HG03469 (cell line): ENCODE results near the gene TMEM74B.

ENCODE experiments used
- ATAC-seq: cut with Tn5 transposase; IDR thresholded peaks from one replicate; pipeline ENCODE4 v1.9.1; 2021; ENCODE audit warnings: mild to moderate bottlenecking, moderate library complexity, moderate number of reproducible peaks; ENCODE audit not compliant: unreplicated experiment

TMEM74B gene

DNA sequence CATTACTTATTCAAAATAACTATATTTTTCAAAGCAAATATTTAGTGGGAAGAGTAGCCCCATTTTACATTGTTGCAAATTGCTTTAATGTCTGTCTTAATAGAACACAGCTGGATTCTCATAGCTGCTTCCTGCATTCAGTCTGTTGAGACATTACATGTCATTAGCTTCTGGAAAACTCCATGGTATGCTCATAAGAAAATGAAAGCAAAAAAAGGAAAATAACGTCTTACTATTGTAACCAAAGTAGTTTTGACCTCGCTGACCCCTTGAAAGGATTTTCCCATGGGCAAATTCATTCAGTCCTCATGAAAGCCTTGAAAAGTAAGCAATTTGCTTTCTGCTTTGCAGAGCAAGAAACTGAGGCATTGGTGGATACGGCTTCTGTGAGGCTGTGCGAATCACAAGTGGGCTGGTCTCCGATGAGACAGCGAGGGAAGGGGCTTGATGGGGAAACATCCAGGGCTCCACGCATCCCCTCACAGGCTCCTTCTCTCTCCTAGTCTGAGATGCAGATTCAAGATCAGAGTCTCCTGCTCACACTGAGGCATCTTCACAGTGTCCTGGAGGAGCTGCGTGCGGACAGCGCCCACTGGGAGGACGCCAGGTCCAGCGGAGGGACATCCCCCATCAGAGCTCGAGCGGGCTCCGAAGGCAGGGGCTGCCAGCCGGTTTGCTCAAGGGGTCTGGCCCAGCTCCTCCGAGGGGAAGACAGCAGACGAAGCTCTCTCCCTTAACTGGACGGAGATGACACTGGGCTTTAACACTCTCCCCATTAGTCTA is 21.8 kb upstream of the TMEM74B start:
- ATAC-seq, result no peak

DNA sequence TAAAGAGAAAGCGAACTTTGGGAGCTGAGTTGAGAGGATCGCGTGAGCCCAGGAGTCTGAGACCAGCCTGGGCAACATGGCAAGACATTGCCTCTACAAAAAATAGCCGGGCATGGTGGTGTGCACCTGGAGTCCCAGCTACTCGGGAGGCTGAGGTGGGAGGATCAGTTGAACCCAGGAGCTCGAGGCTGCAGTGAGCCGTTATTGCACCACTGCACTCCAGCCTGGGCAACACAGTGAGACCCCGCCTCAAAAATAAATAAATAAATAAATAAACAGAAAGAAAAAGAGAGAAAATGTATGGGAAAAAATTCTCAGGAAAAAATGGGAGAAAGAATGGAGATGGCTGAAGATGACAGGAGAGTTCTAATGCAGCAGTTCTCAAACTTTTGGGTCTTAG is 21.0 kb upstream of the TMEM74B start:
- no peak for ATAC-seq

DNA sequence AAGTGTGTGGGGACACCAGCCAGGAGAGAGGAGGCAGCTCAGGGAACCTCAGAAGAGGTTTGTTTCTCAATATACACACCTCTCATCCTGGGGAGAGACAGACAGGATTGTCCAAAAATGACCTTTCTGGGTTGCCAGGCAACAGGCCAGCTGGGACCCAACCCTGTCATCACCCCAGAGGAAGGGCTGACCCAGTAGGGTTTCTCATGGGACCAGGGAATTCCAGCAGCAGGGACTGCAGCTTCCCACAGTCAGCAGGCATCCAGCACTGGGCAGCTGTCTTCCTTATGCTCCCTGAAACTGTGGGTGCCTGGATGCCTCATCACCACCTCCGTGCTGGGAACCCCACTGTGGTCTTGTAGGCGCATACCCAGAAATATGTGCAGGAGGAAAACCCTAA is 19.8 kb upstream of the TMEM74B start:
- no peak for ATAC-seq

DNA sequence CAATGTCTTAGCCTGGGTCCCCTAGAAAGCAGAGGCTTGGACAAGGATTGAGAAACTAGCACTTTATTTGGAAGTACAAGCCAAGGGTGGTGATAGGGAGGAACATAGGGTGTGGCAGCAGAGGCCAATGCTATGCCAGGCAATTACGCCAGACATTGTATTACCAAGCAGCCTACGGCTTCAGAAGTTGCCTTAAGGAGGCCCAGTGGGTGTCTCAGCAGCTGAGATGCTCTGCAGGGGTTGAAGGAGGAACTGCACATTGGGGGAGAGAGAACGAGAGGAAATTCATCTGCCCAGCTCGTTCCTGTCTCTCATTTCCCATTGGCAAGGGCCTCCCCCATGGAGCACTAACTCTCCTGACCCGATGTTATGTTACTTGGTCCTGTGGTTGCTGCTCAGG is 19.3 kb upstream of the TMEM74B start:
- no peak for ATAC-seq

DNA sequence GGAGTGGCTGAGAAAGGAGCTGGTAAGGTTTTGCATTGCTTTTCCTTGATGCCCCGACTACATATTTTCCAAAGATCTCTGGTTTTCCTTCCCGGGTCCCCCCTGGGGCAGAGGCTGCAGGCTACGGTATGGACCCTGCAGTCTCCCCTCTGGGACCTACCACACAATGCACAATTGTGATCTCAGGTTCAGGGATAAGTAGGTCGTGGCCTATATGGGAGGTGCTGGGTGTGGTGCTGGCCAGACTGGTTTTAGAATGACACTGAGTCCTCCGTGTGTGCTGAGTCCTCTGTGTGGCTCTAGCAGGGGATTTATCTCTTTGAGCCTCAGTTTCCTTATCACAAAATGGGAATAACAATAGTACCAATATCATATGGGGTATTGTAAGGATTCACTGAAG is 18.8 kb upstream of the TMEM74B start:
- ATAC-seq, result no peak

DNA sequence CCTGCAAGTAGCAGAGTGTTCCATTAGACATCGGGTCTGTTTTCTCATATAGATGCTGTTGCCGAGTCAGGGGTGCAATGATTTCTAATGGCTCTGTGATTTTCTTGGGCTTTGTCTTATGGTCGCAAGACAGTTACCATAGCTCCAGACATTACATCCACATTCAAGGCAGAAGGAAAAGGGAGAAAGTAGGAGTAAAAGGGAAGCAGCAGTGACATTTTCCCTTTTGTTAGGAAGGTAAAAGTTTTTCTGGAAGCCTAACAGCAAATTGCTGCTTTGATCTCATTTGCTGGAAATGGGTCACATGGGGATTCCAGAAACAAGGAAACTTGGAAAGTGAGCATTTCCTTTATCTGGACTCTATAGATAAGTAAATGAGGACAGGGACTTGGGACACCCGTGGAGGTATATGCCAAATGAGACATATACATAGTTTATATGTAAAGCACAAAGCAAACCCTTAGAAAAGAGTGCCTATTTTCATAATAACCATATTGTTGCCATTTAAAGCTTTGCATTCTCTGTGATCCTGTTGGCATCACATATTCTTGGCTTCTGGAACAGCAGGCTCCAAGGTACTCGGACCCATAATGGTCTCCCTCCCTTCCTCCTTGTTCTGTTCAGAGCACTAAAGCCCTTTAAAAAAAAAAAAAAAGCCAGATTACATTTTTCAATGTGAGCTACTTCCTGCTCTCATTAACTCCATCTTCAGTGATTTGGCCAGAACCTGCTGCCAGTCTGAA is 18.2 kb upstream of the TMEM74B start, which contains the start of gene C20orf202:
Gene C20orf202, plus strand, starts transcription at position 693 of the 743 bp plus-strand sequence. CDS start 132 bp downstream, outside the sequence.
- ATAC-seq, result no peak

DNA sequence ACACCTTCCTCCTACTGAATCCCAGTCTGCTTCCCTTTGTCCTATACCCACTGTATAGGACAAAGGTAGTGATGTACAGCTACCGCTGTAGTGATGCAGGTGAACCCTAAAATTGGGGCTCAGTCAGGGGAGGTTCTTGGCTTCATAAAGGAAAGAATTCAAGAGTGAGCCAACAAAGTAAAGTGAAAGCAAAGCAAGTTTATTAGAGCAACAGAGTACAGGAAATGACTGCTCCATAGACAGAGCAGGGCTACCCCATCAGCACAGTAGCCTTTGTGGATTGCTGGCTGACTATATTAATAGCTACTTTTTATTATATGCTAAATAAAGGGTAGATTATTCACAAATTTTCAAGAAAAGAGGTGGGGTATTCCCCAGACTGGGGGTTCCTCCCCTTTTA is 15.2 kb upstream of the TMEM74B start:
- no peak for ATAC-seq

DNA sequence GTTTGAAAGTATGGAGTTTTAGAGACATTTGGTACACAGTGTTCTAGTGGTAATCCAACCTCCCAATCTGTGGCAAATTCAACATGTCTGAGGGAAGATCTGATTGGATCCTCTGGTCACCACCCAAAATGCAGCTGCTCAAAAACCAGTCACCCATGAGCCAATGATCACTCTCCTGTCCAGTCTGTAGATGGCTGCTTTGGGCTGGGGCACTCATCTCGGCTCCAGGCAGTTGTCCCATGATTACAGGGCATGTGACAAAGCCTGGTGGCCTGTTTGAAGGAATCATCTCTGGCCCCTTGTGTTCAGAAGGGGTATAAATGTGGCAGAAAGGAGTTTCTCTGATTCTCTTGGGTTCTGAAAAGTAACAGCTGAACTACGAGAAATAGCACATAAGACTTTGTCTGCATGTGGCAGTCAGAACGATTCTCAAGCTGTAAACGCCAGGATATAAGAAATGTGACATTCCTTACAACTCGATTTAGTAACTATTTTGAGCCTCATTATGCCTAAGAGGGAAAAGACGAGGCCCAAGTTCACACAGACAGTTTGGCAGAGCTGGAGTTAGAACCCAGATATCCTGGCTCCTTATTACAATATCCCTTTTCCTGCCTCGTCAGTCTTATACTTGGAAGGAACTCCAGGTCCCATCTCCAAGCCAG is 14.6 kb upstream of the TMEM74B start:
- no peak for ATAC-seq

DNA sequence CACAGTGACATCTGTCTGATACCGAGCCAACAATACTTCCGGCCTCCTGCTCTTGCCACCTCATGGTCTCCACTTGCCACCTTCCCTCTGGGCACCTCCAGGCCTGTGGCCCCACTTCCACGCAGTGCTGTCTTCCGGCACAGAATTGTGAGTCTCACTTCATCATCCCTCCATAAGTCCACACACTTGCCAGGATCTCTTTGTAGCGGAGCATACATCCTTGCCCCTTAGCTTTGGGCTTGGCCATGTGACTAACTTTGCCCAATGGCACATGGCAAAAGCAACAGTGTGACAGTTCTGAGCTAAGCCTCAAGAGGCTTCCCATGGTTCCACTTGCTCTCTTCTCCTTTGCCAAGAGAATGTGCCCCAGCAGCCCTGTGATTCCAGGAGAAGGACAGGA is 14.0 kb upstream of the TMEM74B start:
- no peak for ATAC-seq

DNA sequence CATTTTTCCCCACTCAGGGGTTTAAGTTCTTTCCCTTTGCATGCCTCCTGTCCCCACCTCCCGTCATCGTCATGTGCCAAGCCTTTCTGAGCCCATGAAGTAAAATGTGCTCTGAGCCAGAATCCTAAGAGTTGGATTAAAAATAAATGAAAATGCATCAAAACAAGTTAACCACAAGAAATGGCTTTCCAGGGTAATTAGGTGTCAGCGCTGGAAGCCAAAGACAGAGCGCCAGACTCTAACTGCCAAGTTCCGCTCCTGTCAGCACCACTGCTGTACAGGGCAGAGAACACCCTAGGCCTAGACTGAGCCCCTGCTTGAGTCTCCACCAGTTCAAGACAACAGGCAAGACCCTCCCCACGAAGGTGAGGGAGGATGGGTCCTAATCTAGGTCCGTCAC is 13.0 kb upstream of the TMEM74B start:
- ATAC-seq, result no peak

DNA sequence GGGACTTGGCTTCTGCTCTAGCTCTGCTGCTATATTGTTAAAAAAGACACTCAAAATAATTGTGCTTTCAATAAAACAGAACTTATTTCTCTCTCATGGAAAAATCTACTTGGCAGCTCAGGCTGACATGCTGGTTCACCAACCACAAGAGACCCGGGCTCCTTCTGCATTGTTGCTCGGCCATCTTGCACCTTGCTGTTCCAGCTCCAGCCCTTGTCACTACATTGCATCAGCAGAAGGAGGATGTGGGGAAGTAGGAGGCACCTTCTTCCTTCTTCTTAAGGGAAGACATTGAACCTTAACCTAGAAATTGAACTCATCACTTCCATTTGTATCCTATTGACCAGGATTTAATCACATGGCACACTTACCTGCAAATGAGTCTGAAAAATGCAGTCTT is 11.9 kb upstream of the TMEM74B start:
- no peak for ATAC-seq

DNA sequence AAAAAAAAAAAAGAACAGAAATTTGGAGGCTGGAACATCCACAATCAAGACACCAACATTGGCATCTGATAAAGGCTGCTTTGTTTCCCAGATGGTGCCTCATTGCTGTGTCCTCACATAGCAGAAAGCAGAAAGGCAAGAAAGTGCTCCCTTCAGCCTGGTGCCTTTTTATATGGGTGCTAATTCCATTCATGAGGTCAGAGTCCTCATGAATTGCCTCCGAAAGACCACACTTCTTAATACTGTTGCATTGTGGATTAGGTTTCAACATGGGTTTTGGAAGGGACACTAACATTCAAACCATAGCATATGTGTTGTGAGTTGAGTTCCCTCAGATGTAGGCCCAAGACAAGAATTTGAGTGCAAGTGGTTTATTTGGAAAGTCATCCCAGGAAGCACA is 10.4 kb upstream of the TMEM74B start:
- no peak for ATAC-seq

DNA sequence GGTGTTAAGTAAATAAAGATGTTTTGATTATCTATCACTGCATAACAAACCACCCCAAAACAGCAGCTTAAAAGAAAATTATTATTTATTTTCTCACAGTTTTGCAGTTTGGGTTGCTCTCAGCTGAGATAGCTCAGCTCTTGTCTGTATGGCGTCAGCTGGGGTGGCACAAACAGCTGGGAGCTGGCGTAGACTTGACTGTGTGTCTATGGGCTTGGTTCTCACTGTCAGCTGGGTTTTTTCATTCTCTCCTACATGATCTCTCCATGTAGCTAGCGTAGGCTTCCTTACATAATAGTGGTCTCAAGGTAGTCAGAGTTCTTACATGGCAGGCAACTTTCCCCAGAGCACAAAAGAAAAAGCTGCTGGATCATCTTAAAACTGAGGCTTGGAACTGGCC is 6.5 kb upstream of the TMEM74B start:
- no peak for ATAC-seq

DNA sequence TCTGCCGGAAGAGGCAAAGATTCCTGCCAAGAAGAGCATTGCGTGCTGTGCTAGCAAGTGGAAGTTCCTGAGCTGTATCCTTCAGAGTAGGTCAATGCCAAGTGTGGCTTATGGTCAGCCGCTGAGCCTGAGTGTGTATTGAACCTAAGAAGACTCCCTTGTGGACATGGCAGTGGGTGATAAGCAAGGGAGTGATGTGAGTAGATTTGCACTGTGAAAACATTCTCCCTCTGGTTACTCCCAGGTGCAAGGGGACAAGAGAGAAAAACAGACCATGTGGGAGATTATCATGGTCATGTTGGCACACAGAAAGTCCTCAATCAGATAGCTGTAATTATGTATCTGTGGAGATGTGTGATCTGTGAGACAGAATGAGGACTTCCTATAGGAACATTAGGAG is 6.1 kb upstream of the TMEM74B start:
- no peak for ATAC-seq

DNA sequence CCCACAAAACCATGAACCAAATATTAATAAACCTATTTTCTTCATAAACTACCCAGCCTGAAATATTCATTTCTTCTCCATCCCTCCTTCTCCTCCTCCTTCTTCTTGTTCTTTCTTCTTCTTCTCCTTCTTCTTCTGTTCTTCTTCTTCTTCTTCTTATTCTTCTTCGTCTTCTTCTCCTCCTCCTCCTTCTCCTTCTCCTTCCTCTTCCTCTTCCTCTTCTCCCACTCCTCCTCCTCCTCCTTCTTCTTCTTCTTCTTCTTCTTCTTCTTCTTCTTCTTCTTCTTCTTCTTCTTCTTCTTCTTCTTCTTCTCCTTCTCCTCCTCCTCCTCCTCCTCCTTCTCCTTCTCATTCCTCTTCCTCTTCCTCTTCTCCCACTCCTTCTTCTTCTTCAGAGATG is 5.0 kb upstream of the TMEM74B start:
- no peak for ATAC-seq

DNA sequence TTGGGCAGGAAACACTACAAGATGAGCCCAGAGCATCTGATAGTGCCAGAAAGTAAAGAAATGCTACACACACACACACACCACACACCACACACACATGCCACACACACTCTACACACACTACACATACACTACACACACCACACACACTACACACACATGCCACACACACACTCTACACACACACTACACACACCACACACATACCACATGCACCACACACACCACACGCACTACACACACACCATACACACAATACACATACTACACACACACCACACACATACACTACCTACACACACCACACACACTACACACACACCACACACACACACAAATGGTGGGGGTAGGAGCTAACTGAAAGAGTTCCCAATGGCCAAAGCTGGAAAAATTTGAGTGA is 3.6 kb upstream of the TMEM74B start:
- ATAC-seq, result no peak

DNA sequence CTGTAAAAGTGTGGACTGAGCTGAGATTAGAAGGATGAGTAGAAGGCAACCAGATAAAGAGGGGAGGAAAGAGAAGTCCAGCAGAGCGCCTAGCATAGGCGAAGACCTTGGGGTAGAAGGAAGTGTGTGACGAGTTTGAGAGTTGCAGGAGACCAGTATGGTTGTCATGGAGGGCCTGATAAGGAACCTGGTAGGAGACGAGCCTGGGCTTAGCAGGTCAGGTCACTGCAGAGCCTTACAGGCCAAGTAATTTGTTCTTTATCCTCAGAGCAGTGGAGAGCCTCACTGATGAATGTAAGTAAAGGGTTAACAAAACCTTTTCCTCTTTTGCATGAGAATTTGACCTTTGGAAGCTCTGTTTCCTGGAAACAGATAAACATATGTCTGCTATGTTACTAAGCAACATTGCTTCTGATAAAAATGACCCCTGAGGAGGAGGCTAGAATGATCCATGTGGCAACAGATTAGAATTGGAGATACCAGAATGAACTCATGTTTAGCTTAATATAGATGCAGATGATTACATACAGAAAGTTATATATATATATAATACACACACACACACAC is 2.9 kb upstream of the TMEM74B start:
- ATAC-seq, result no peak

DNA sequence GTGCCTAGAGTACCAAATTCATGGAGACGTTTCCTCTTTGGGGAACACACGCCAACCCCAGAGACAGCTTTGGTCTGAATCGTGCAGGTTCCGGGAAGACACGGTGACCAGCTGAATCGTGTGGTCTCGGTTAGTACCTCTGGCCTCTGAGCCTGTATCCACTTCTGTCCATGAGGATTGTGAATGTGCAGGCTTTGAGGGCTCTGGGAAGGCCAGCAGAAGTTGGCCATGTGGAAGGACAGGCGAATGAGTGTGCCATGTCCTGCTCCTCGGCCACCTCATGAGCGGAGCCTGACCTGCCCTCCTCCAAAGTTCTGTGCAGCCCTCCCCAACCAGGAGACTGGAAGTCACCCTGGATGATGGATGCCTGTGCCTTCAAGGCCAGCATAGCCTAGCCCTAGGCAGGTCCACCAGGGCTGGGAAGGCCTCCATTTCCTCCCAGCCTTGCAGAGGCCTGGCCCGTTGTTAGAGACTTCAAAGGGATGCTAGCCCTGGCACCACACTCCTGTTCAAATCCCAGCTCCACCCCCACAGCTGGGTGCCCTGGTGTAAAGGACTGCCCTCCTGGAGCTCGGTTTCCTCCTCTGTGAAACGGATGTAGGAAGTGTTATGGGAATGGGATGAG is 1.7 kb upstream of the TMEM74B start:
- no peak for ATAC-seq

DNA sequence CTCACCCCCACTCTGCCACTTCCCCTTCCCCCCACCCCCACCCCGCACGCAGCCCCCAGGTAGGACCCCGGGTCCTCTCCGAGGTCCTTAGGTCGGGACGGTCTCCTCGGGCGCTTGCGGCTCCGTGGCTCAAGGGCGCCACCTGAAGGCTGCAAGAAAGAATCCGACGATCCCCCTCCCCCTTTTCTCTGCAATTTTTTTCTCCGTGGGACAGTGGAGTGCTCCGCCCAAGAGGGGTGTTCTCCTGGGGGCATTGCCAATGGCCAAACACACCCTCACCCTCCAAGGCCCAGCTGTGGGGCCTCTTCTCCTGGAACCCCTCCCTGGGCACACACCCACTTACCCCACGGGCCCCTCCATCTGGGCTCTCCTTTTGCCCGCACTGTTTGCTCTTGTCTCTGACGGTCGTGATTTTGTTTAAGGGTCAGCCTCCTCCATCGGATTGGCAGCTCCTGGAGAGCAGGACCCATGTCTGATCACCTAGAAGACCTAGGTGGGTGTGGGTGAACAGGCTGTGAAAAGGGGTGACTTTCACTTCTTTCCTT is 1.1 kb upstream of the TMEM74B start:
- ATAC-seq, result no peak

DNA sequence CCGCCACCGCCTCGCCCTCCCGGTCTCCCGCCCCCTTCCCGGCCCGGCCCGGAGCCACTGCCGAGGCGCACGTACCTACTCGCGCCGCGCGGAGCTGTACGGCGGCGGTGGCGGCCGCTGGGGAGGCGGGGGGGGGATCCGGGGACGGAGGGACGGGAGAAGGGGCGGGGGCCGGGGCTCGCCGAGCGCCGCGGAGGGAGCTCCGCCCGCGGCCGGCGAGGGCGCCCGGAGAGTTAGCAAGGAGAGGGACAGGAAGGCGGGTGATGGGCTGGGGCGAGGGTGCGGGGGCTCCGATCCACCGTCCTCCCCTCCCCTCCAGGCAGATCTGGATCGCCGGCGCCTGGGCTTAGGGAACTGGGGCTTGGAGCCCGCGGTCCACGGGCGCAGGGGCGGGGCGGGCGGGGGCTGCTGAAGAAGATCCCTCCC is 548 bp upstream of the TMEM74B start:
- no peak for ATAC-seq

DNA sequence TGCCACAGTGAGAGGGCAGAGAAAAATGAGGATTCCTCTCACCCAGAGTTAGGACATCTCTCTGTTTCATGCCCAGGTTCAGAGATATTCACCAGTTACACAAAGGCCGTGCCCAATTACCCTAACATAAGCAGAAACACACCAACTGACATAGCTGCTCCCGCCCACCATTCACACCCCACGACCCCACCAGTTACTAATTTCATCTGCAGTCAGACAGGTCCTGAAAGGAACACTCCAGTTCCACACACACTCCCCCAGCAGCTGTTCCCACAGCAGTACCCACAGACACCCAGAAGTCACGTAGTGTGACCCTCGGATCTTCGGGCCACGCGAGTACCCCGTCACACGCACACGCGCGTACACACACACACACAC is 532 bp downstream of the TMEM74B start:
- ATAC-seq, result no peak
